GM18858 (cell line): ENCODE data around the gene CASP9.
A peak's percentile ranks its signal among the peaks of the same experiment; 100 is the strongest.

Experiments
- ATAC-seq: cut with Tn5 transposase; IDR thresholded peaks from one replicate; pipeline ENCODE4 v1.9.1; 2021; ENCODE audit not compliant: unreplicated experiment

The CASP9 gene

GRCh38 chr1:15524021-15524282, at the start of gene CASP9:
Gene CASP9, minus strand, starts transcription at chr1:15524215. Its CDS starts 15 bp downstream, at chr1:15524200.
- no peak for ATAC-seq

- ATAC-seq, result no peak
Observed at GRCh38 chr1:15573477-15573876, 49.5 kb upstream of the CASP9 start.

GRCh38 chr1:15571266-15571665, 47.3 kb upstream of the CASP9 start:
- ATAC-seq, result no peak

- ATAC-seq, result no peak
Observed at GRCh38 chr1:15570861-15571260, 46.8 kb upstream of the CASP9 start.

GRCh38 chr1:15568387-15569073, 44.5 kb upstream of the CASP9 start:
- ATAC-seq, result no peak

- ATAC-seq, result no peak
Observed at GRCh38 chr1:15559189-15559810, 35.3 kb upstream of the CASP9 start.

GRCh38 chr1:15558516-15558915, 34.5 kb upstream of the CASP9 start:
- ATAC-seq, result no peak

GRCh38 chr1:15557594-15557993, 33.6 kb upstream of the CASP9 start:
- ATAC-seq, result no peak

- ATAC-seq, result no peak
Observed at GRCh38 chr1:15557008-15557407, 33.0 kb upstream of the CASP9 start.

- no peak for ATAC-seq
Observed at GRCh38 chr1:15550573-15550972, 26.6 kb upstream of the CASP9 start.

GRCh38 chr1:15546641-15547040, 22.6 kb upstream of the CASP9 start:
- no peak for ATAC-seq

GRCh38 chr1:15543589-15544568, 19.9 kb upstream of the CASP9 start:
- ATAC-seq, result no peak

GRCh38 chr1:15543251-15543588, 19.2 kb upstream of the CASP9 start:
- ATAC-seq, result no peak

- ATAC-seq, result no peak
Observed at GRCh38 chr1:15542388-15543250, 18.6 kb upstream of the CASP9 start.

- no peak for ATAC-seq
Observed at GRCh38 chr1:15541231-15541792, 17.3 kb upstream of the CASP9 start.

GRCh38 chr1:15540186-15540585, 16.2 kb upstream of the CASP9 start:
- no peak for ATAC-seq

GRCh38 chr1:15538771-15539170, 14.8 kb upstream of the CASP9 start:
- ATAC-seq, result no peak

- no peak for ATAC-seq
Observed at GRCh38 chr1:15531682-15532081, 7.7 kb upstream of the CASP9 start.

GRCh38 chr1:15531003-15531402, 7.0 kb upstream of the CASP9 start:
- ATAC-seq, result no peak

- ATAC-seq, result peak; percentile 46
Observed at GRCh38 chr1:15526490-15527339, 2.7 kb upstream of the CASP9 start, which contains the start of gene DNAJC16. Gene DNAJC16, plus strand, starts transcription at chr1:15526848. Its CDS starts 2,258 bp downstream, at chr1:15529106.
